ENCODE data around the gene CNTRL. TPM values are rescaled to one million over a fixed set of nuclear protein-coding genes. Genes with fewer than 3 reads are reported as not detected.

Gene CNTRL
- total RNA-seq, 1 donor from 2014 or later = 26.3 TPM

- no peak overlapping the region for H3K27ac ChIP-seq
- intact Hi-C loops (cut with DNase I) = no loop called here
- H3K4me1 ChIP-seq = peaks cover 71% of the 10 kb centered on the region
- H3K27me3 ChIP-seq (ENCODE audit: low read depth) = no peaks in the 10 kb centered on the region
- H3K36me3 ChIP-seq = peaks cover 11% of the 10 kb centered on the region
- ATAC-seq (no peak), DNase-seq (no peak)
- no peak overlapping the region for H3K4me3 ChIP-seq
- H3K9me3 ChIP-seq = no peaks in the 10 kb centered on the region
- no peak for TF ChIP-seq CTCF (IDR thresholded peaks at IDR 0.05)
Observed at GRCh38 chr9:121192518-121192917, 117.8 kb downstream of the CNTRL start.

GRCh38 chr9:121192959-121193640 is 118.3 kb downstream of the CNTRL start:
- ATAC-seq = peak in 1 of 2 donors; percentile 52
- intact Hi-C loops (cut with DNase I) = no loop called here
- no peak for TF ChIP-seq CTCF (IDR thresholded peaks at IDR 0.05)
- Histone ChIP-seq H3K9me3 (no peaks in the 10 kb centered on the region), H3K4me3 (no peak overlapping the region), H3K36me3 (peaks cover 11% of the 10 kb centered on the region), H3K4me1 (peaks cover 77% of the 10 kb centered on the region), H3K27ac (no peak overlapping the region), H3K27me3 (ENCODE audit: low read depth) (no peaks in the 10 kb centered on the region)
- no peak for DNase-seq

- no peak for TF ChIP-seq CTCF (IDR thresholded peaks at IDR 0.05)
- ATAC-seq = peak in 1 of 2 donors; percentile 50
- H3K27ac ChIP-seq = no peak overlapping the region
- peaks cover 93% of the 10 kb centered on the region for H3K4me1 ChIP-seq
- intact Hi-C loops (cut with DNase I) = no loop called here
- no peak for DNase-seq
- no peaks in the 10 kb centered on the region for H3K27me3 ChIP-seq (ENCODE audit: low read depth)
- no peak overlapping the region for H3K4me3 ChIP-seq
- no peaks in the 10 kb centered on the region for H3K36me3 ChIP-seq
- H3K9me3 ChIP-seq = no peaks in the 10 kb centered on the region
Observed at GRCh38 chr9:121194730-121195129, 120.0 kb downstream of the CNTRL start.

GRCh38 chr9:121196389-121196788 is 121.6 kb downstream of the CNTRL start:
- peaks cover 93% of the 10 kb centered on the region for H3K4me1 ChIP-seq
- ATAC-seq (no peak), DNase-seq (no peak)
- no peak overlapping the region for H3K27ac ChIP-seq
- intact Hi-C loops (cut with DNase I) = no loop called here
- no peaks in the 10 kb centered on the region for H3K36me3 ChIP-seq
- no peak overlapping the region for H3K4me3 ChIP-seq
- no peaks in the 10 kb centered on the region for H3K9me3 ChIP-seq
- no peaks in the 10 kb centered on the region for H3K27me3 ChIP-seq (ENCODE audit: low read depth)
- no peak for TF ChIP-seq CTCF (IDR thresholded peaks at IDR 0.05)

DNA sequence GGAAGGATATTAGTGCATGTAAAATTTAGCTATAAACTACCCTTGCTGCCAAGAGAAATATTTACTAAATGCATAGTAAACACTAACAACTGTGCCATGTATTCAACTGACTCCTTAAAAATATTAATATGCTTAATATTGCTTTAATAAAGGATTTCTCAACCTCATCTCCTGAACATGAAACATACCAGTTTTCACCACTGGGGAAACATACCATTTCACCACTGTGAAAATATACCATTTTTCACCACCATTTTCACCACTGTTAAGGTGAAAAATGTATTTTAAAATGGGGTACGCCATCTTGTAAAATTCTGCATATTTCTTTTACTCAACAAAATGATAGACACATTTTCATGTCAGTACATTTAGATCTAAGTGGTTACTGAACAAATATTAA is 122.4 kb downstream of the CNTRL start:
- DNase-seq (no peak), ATAC-seq (no peak)
- Histone ChIP-seq H3K27me3 (ENCODE audit: low read depth) (no peaks in the 10 kb centered on the region), H3K36me3 (no peaks in the 10 kb centered on the region), H3K4me3 (no peak overlapping the region), H3K4me1 (peaks cover 86% of the 10 kb centered on the region), H3K27ac (no peak overlapping the region), H3K9me3 (no peaks in the 10 kb centered on the region)
- TF ChIP-seq CTCF (IDR thresholded peaks at IDR 0.05) = no peak
- intact Hi-C loops (cut with DNase I) = no loop called here

Data from lower lobe of right lung (tissue), 2 donors.